ENCODE measurements around the gene SPECC1L. TPM values are rescaled to one million over a fixed set of nuclear protein-coding genes. Genes with fewer than 3 reads are reported as not detected.

Gene SPECC1L
- total RNA-seq, 4 donors from 2014 or later: 65.2 to 102 (median 69.2) TPM

DNA sequence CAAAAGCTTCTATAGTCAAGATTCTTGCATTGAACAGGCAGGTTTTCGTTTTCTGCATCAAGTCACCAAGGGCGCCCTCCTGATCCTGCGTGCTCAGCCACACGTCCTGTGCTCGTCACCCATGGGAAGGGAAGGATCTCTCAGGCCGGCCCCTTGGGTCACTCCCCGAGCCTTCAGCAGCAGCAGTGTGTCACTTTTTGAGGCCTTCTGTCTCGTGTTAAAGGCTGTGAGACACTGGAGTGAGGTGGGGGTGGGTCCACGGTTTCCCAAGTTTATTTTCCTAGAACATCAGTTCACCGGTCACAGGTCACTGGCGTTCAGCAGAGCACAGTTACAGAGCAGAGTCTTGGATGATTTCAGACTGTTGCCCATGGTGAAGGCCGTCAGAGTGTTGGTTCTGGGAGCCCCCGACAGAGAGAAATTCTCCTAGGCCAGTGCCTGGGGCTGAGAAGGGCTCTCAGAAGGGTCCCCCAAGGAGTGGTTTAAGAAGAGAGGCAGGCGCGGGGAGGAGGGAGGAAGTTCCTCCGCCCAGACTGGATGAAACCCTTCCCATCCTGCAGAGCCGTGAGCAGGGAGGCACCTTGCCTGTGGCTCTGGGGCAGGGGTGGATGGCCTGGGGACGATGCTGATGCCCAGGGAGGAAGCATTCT, 143.2 kb downstream of the SPECC1L start:
- Histone ChIP-seq H3K36me3 (peaks cover 24 to 32% of the 10 kb centered on the region in 2 donors), H3K27ac (no peak overlapping the region), H3K4me1 (peaks cover 0 to 2% of the 10 kb centered on the region in 2 donors), H3K27me3 (no peaks in the 10 kb centered on the region), H3K9me3 (no peaks in the 10 kb centered on the region), H3K4me3 (replicated peaks in 1 of 3) (no peak overlapping the region)
- 76 to 82% methylated on average over 18 of the region's 18 CpGs for WGBS, 2 donors
- intact Hi-C loops (cut with DNase I): no loop called here
- TF ChIP-seq, protein P1, sequence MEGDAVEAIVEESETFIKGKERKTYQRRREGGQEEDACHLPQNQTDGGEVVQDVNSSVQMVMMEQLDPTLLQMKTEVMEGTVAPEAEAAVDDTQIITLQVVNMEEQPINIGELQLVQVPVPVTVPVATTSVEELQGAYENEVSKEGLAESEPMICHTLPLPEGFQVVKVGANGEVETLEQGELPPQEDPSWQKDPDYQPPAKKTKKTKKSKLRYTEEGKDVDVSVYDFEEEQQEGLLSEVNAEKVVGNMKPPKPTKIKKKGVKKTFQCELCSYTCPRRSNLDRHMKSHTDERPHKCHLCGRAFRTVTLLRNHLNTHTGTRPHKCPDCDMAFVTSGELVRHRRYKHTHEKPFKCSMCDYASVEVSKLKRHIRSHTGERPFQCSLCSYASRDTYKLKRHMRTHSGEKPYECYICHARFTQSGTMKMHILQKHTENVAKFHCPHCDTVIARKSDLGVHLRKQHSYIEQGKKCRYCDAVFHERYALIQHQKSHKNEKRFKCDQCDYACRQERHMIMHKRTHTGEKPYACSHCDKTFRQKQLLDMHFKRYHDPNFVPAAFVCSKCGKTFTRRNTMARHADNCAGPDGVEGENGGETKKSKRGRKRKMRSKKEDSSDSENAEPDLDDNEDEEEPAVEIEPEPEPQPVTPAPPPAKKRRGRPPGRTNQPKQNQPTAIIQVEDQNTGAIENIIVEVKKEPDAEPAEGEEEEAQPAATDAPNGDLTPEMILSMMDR (IDR thresholded peaks at IDR 0.05): no peak
- DNase-seq: no peak

DNA sequence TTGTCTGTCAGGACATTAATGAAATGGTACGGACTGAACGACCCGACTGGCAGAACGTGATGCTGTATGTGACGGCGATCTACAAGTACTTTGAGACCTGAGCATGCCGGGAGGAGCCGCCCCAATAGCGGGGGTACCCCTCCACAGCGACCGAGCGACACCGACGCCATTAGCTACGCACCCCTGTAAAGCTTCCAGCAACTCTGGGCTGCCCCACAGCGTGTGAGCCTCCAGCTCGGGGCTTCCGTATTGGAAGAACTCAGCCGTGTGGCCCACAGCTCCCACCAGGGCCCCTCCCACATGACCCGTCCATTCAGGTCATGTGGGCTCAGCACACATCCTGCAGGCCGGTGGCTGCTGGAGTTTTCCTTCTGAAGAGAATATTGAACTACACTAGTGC, 143.9 kb downstream of the SPECC1L start:
- no peaks in the 10 kb centered on the region for H3K9me3 ChIP-seq
- WGBS, 2 donors: 84 to 86% methylated on average over 17 to 21 of the region's 21 CpGs
- no peak for DNase-seq
- peaks cover 24 to 32% of the 10 kb centered on the region in 2 donors for H3K36me3 ChIP-seq
- intact Hi-C loops (cut with DNase I): no loop called here
- TF ChIP-seq POLR2A (IDR thresholded peaks at IDR 0.05): no peak
- TF ChIP-seq, protein P1 (IDR thresholded peaks at IDR 0.05): no peak
- H3K27me3 ChIP-seq: no peaks in the 10 kb centered on the region
- no peak overlapping the region for H3K27ac ChIP-seq
- H3K4me3 ChIP-seq (replicated peaks in 1 of 3): no peak overlapping the region
- peaks cover 0 to 7% of the 10 kb centered on the region in 2 donors for H3K4me1 ChIP-seq

DNA sequence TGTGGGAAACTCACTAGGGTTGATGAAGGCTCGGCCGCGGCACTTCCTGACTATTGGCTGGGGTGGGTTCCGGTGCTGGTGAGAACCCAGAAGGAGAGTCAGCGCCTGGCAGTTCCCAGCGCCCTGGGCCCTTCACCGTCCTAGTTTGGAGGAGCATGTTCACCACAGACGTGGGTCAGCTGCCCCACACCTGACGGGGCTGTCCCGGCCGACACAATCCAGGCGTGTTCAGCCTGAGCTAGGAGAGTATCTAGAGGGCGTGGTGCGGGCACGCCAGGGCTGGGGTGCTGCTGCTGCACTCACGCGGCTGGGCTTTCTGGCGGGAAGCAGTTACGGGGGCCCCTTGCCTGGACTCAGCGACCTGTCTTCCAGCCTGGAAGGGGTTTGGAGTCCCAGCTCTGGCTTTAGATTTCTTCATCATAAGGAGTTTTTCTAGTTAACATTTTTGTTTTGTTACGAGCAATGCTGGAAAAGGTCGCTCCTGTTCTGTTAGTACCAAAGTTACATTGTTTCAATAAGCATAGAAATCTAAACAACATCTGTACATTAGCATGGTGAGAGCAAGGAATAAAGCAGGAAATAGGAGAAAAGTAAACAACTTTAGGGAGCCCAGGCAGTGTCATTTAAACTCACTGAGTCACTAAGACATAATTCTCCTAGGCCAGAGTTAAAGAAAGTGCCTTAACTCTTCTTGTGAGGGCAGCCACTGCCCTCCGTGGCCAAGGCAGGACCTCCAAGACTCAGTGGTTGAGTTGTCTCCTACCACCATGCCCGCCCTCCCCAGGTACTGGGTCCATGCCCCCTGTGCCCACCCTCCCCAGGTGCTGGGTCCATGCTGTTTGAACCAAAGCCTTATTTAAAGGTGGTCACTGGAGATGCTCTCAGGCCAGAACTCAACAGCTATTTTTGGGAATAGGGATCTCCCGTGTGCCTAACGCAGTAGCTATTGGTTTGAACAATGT, 144.6 kb downstream of the SPECC1L start:
- intact Hi-C loops (cut with DNase I): no loop called here
- 89 to 93% methylated on average over 23 to 26 of the region's 26 CpGs for WGBS, 2 donors
- H3K9me3 ChIP-seq: no peaks in the 10 kb centered on the region
- H3K4me1 ChIP-seq: peaks cover 0 to 12% of the 10 kb centered on the region in 2 donors
- DNase-seq: no peak
- no peak for TF ChIP-seq POLR2A (IDR thresholded peaks at IDR 0.05)
- no peaks in the 10 kb centered on the region for H3K27me3 ChIP-seq
- H3K4me3 ChIP-seq (replicated peaks in 1 of 3): no peak overlapping the region
- peaks cover 24 to 32% of the 10 kb centered on the region in 2 donors for H3K36me3 ChIP-seq
- no peak overlapping the region for H3K27ac ChIP-seq

DNA sequence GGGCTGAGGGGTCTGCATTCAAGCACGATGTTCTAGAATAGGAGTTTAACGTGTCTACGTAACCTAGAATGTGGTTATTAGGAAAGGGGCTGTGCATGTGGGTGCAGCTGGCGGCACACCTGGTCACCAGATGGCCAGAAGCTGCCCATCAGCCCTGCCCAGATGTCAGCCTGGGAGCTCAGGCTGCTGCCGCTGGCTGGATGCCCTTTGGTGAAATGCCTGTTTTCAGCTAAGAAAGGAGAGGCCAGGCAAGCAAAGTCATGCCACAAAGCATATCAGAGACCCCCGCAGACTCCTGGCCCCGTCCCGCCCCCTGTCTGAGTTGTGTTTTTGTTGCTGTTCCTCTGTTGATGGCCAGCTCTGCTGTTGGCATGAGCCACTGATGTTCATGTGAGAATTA, 145.5 kb downstream of the SPECC1L start:
- Histone ChIP-seq H3K9me3 (no peaks in the 10 kb centered on the region), H3K4me1 (peaks cover 0 to 20% of the 10 kb centered on the region in 2 donors), H3K27ac (no peak overlapping the region), H3K4me3 (replicated peaks in 1 of 3) (no peak overlapping the region), H3K36me3 (peaks cover 24 to 32% of the 10 kb centered on the region in 2 donors), H3K27me3 (no peaks in the 10 kb centered on the region)
- intact Hi-C loops (cut with DNase I): no loop called here
- 93 to 97% methylated on average over 8 of the region's 8 CpGs for WGBS, 2 donors
- TF ChIP-seq, protein P1 (IDR thresholded peaks at IDR 0.05): no peak
- no peak for TF ChIP-seq POLR2A (IDR thresholded peaks at IDR 0.05)
- no peak for DNase-seq

DNA sequence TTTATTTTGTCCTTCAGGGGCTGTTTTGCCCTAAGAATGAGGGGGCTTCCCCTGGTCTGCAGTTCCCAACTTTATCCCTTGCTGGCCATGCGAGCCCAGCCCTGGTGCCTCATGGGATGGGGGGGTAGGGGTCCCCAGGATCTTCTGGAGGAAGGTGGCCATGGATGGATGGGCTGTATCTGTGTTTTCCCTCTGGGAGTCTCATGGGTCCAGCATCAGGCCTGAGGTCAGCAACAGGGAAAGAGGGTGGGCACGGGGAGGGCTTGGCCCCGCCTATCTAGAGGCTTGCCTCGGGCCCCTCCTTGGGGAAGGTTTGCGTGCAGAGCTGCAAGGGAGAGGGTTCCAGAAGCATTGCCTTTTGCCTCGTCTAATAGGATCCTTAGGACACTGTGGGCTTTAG, 146.0 kb downstream of the SPECC1L start:
- TF ChIP-seq, protein P1 (IDR thresholded peaks at IDR 0.05): no peak
- TF ChIP-seq POLR2A (IDR thresholded peaks at IDR 0.05): no peak
- peaks cover 24 to 32% of the 10 kb centered on the region in 2 donors for H3K36me3 ChIP-seq
- no peak overlapping the region for H3K4me3 ChIP-seq (replicated peaks in 1 of 3)
- H3K9me3 ChIP-seq: no peaks in the 10 kb centered on the region
- 81 to 83% methylated on average over 6 of the region's 6 CpGs for WGBS, 2 donors
- no peaks in the 10 kb centered on the region for H3K27me3 ChIP-seq
- intact Hi-C loops (cut with DNase I): no loop called here
- DNase-seq: no peak
- H3K27ac ChIP-seq: no peak overlapping the region
- H3K4me1 ChIP-seq: peaks cover 0 to 20% of the 10 kb centered on the region in 2 donors
